ENCODE measurements around the gene CACNB2.

DNA sequence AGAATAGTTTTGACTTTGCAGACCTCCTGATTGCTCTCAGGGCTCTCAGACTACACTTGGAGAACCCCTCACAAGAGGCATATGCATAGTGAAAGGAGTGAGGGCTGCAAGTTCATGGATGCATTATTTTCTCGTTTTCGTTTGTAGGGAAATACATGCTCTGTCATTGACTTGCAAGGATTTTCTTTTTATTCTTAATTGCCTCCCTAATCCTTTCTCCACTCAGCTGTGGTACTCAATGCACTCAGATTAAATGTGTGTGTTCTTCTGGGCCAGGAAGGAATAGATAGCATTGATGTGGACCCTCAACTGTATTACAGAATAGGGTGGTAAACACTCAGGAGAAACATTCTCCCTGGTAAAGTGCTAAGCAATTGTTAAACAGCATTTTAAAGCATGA lies 188.7 kb downstream of the CACNB2 start:
- TF ChIP-seq, protein P1, sequence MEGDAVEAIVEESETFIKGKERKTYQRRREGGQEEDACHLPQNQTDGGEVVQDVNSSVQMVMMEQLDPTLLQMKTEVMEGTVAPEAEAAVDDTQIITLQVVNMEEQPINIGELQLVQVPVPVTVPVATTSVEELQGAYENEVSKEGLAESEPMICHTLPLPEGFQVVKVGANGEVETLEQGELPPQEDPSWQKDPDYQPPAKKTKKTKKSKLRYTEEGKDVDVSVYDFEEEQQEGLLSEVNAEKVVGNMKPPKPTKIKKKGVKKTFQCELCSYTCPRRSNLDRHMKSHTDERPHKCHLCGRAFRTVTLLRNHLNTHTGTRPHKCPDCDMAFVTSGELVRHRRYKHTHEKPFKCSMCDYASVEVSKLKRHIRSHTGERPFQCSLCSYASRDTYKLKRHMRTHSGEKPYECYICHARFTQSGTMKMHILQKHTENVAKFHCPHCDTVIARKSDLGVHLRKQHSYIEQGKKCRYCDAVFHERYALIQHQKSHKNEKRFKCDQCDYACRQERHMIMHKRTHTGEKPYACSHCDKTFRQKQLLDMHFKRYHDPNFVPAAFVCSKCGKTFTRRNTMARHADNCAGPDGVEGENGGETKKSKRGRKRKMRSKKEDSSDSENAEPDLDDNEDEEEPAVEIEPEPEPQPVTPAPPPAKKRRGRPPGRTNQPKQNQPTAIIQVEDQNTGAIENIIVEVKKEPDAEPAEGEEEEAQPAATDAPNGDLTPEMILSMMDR (IDR thresholded peaks at IDR 0.05), result no peak
- no peak for TF ChIP-seq POLR2A (IDR thresholded peaks at IDR 0.05)
